Peyer's patch (tissue), 4 donors: ENCODE measurements around the gene CD93.

Source experiments
- POLR2A ChIP-seq, 2 donors: fragments of 450-650 bp; IDR thresholded peaks; one replicate each; pipeline ENCODE4 v1.5.1; 2017; ENCODE audit warnings: antibody characterized with exemption in 2 of 2, mild to moderate bottlenecking in 2 of 2, moderate library complexity in 2 of 2
- TF ChIP-seq, protein P1 (sequence below), 6 experiments: fragments of 450-650 bp in 4 of 6; fragments of 200-600 bp in 2 of 6; sonication (generic) in 1 of 6; IDR thresholded peaks; one replicate each; pipeline ENCODE4 v1.5.1; 2017 to 2019; ENCODE audit warnings: antibody characterized with exemption in 6 of 6, mild to moderate bottlenecking in 3 of 6, moderate library complexity in 1 of 6

DNA sequence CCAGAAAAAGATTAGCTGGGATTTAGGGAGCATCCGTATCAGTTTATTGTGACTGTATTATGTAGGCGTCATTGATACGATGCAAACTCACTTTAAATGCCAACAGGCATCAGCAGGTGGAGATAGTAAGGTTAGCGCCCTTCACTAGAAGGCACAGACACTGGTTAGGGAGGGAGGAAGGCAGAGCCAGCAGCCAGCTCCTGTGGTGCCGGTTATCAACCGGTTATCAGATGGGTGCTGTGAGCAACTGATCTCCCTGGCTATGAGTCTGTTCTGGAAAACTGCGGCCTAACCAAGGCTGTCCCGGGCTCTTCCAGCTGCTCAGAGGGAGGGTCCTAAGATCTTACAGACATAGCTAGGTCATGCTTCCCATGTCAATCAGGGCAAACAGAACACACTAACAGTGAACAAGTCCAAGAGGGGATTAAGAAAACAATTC, 47.5 kb upstream of the CD93 start:
- TF ChIP-seq, protein P1, sequence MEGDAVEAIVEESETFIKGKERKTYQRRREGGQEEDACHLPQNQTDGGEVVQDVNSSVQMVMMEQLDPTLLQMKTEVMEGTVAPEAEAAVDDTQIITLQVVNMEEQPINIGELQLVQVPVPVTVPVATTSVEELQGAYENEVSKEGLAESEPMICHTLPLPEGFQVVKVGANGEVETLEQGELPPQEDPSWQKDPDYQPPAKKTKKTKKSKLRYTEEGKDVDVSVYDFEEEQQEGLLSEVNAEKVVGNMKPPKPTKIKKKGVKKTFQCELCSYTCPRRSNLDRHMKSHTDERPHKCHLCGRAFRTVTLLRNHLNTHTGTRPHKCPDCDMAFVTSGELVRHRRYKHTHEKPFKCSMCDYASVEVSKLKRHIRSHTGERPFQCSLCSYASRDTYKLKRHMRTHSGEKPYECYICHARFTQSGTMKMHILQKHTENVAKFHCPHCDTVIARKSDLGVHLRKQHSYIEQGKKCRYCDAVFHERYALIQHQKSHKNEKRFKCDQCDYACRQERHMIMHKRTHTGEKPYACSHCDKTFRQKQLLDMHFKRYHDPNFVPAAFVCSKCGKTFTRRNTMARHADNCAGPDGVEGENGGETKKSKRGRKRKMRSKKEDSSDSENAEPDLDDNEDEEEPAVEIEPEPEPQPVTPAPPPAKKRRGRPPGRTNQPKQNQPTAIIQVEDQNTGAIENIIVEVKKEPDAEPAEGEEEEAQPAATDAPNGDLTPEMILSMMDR (IDR thresholded peaks at IDR 0.05) = no peak
- TF ChIP-seq POLR2A (IDR thresholded peaks at IDR 0.05) = no peak
